HCT116 (cell line): ENCODE data around the gene TTC12. TPM values are rescaled to one million over a fixed set of nuclear protein-coding genes. Genes with fewer than 3 reads are reported as not detected.

Experiments
- ATAC-seq: fragments of 200-7000 bp; cut with Tn5 transposase; 2 replicates; pipeline ENCODE4 v1.9.1; 2020; ENCODE audit warnings: mild to moderate bottlenecking, moderate library complexity
- BruUV-seq: library from RNA; stranded (reverse); fragments of 400-500 nt; replicated peaks from 2 replicates; lab custom pipeline; 2021; lab: Mats Ljungman, UMichigan
- CTCF ChIA-PET: fragments of 300-600 bp; sonication (Branson Sonifier 250); formaldehyde crosslinking; loops from one replicate; lab custom pipeline; 2021; ENCODE audit warnings: antibody characterized with exemption; lab: Charles Lee
- POLR2A ChIA-PET: fragments of 300-600, 350-600 bp; sonication (Branson Sonifier 250); formaldehyde crosslinking; loops from one replicate; lab custom pipeline; 2021; ENCODE audit warnings: antibody characterized with exemption; lab: Charles Lee
- RAD21 ChIA-PET, 2 experiments: fragments of 300-600 bp; sonication (Branson Sonifier 250); formaldehyde crosslinking; loops; one replicate each; lab custom pipeline; 2023; ENCODE audit warnings: low total read pairs in 2 of 2; ENCODE audit not compliant: uncharacterized antibody in 2 of 2, unreplicated experiment in 2 of 2, low non-redundant PET in 1 of 2; lab: Charles Lee
- DNase-seq: peaks from one replicate; pipeline ENCODE4 v3.0.0-alpha.2; 2010; ENCODE audit warnings: low read depth, low spot score
- H2AFZ ChIP-seq: fragments of 200-600 bp; shearing (Covaris generic), sonication (generic); 2 replicates; pipeline ENCODE4 v1.6.1; 2017; ENCODE audit warnings: low read depth, mixed run types, mixed read lengths, antibody characterized with exemption, low read length; ENCODE audit not compliant: poor library complexity, severe bottlenecking
- H3K27ac ChIP-seq: 2 replicates; pipeline ENCODE4 v1.5.1; 2012; ENCODE audit warnings: low read depth, low read length
- H3K27me3 ChIP-seq: fragments of 200-600 bp; sonication (generic); 2 replicates; pipeline ENCODE4 v1.6.1; 2016; ENCODE audit warnings: mixed run types, low read length, mixed read lengths; ENCODE audit not compliant: insufficient read depth
- H3K36me3 ChIP-seq, 2 experiments: fragments of 200-500 bp in 1 of 2; fragments of 200-600 bp in 1 of 2; sonication (Bioruptor generic) in 1 of 2; sonication (generic) in 1 of 2; 2 replicates each; pipeline versions ENCODE4 v1.5.1 to v1.6.1; 2014 to 2016; ENCODE audit warnings: low read length in 2 of 2, inconsistent platforms in 1 of 2, mixed read lengths in 1 of 2, mixed run types in 1 of 2; ENCODE audit not compliant: insufficient read depth in 2 of 2, control insufficient read depth in 1 of 2
- H3K4me1 ChIP-seq, 2 experiments: fragments of 200-600 bp in 1 of 2; sonication (generic) in 1 of 2; 2 replicates each; pipeline versions ENCODE4 v1.5.1 to v1.6.1; 2012 to 2017; ENCODE audit warnings: low read length in 2 of 2, inconsistent platforms in 1 of 2, mild to moderate bottlenecking in 1 of 2, mixed read lengths in 1 of 2, mixed run types in 1 of 2, moderate library complexity in 1 of 2; ENCODE audit not compliant: insufficient read depth in 2 of 2, control insufficient read depth in 1 of 2
- H3K4me2 ChIP-seq: fragments of 200-600 bp; sonication (generic); 2 replicates; pipeline ENCODE4 v1.6.1; 2017; ENCODE audit warnings: mixed run types, low read length, mixed read lengths
- H3K4me3 ChIP-seq, 2 experiments: fragments of 200-600 bp in 1 of 2; sonication (generic) in 1 of 2; replicated peaks in 1 of 2; 2 replicates each; pipeline ENCODE4 v1.5.1; 2011 to 2016; ENCODE audit warnings: low read length in 2 of 2, control low read depth in 1 of 2, low read depth in 1 of 2, mild to moderate bottlenecking in 1 of 2, mixed read lengths in 1 of 2, mixed run types in 1 of 2
- H3K79me2 ChIP-seq: fragments of 200-600 bp; sonication (generic); 2 replicates; pipeline ENCODE4 v1.6.1; 2017; ENCODE audit warnings: mild to moderate bottlenecking, mixed run types, low read length, moderate library complexity, mixed read lengths; ENCODE audit not compliant: insufficient read depth
- H3K9ac ChIP-seq: fragments of 200-600 bp; sonication (generic); 2 replicates; pipeline ENCODE4 v1.6.1; 2016; ENCODE audit warnings: low read length, mixed read lengths
- H3K9me2 ChIP-seq: fragments of 200-600 bp; sonication (generic), shearing (Covaris generic); 2 replicates; pipeline ENCODE4 v1.6.1; 2017; ENCODE audit warnings: mixed run types, mild to moderate bottlenecking, moderate library complexity; ENCODE audit not compliant: insufficient read depth
- H3K9me3 ChIP-seq, 2 experiments: fragments of 200-500 bp in 1 of 2; fragments of 200-600 bp in 1 of 2; sonication (Bioruptor generic) in 1 of 2; sonication (generic) in 1 of 2; 2 replicates each; pipeline ENCODE4 v1.6.1; 2014 to 2017; ENCODE audit warnings: low read length in 2 of 2, mixed read lengths in 2 of 2, inconsistent platforms in 1 of 2, low read depth in 1 of 2, mild to moderate bottlenecking in 1 of 2, mixed run types in 1 of 2, moderate library complexity in 1 of 2; ENCODE audit not compliant: control insufficient read depth in 1 of 2, insufficient read depth in 1 of 2
- H4K20me1 ChIP-seq: fragments of 200-600 bp; sonication (generic), shearing (Covaris generic); 2 replicates; pipeline ENCODE4 v1.6.1; 2017; ENCODE audit warnings: mixed run types, mild to moderate bottlenecking, moderate library complexity; ENCODE audit not compliant: insufficient read depth
- CEBPB ChIP-seq: IDR thresholded peaks from 2 replicates; pipeline ENCODE4 v1.6.1; 2012; ENCODE audit warnings: low read depth
- ELF1 ChIP-seq: IDR thresholded peaks from 2 replicates; pipeline ENCODE4 v1.6.1; 2012; ENCODE audit warnings: low read depth, borderline replicate concordance
- EZH2 ChIP-seq: fragments of 200-600 bp; sonication (generic); IDR thresholded peaks from 2 replicates; pipeline ENCODE4 v1.6.1; 2017; ENCODE audit warnings: antibody characterized with exemption, mixed run types
- EZH2phosphoT487 ChIP-seq: fragments of 200-600 bp; IDR thresholded peaks from 2 replicates; pipeline ENCODE4 v1.6.1; 2018; ENCODE audit warnings: antibody characterized with exemption, borderline replicate concordance
- POLR2AphosphoS5 ChIP-seq: IDR thresholded peaks from 2 replicates; pipeline ENCODE4 v1.6.1; 2011; ENCODE audit warnings: mild to moderate bottlenecking, low read depth, low read length, moderate library complexity
- RAD21 ChIP-seq: IDR thresholded peaks from 2 replicates; pipeline ENCODE4 v1.6.1; 2012; ENCODE audit warnings: low read depth, mild to moderate bottlenecking
- ZFX ChIP-seq: fragments of 450-650 bp; IDR thresholded peaks from 2 replicates; pipeline ENCODE4 v1.6.1; 2017
- intact Hi-C: fragments of 100-400 bp; cut with micrococcal nuclease; formaldehyde crosslinking; loops from 2 replicates; pipeline ENCODE4 v1.10.0; 2022
- total RNA-seq: library from RNA; stranded (reverse); gene quantifications from one replicate; pipeline ENCODE4 v1.2.1, GENCODE V29; 2021; ENCODE audit not compliant: unreplicated experiment

Gene TTC12
- total RNA-seq, 1 experiment from 2014 or later, result 12.6 TPM

GRCh38 chr11:113322158-113322557 is 7.8 kb downstream of the TTC12 start:
- no peaks in the 10 kb centered on the region for H4K20me1 ChIP-seq
- H3K79me2 ChIP-seq, result no peaks in the 10 kb centered on the region
- H3K4me2 ChIP-seq, result no peak overlapping the region
- TF ChIP-seq EZH2phosphoT487 (no peak), ELF1 (no peak), RAD21 (no peak), EZH2 (no peak), ZFX (no peak), CEBPB (peak; percentile 44; the same call in 1 of the 2 replicates)
- TF ChIP-seq, all 23 proteins: peak for 1
- CTCF ChIA-PET, result no interaction called here
- no peak for ATAC-seq
- RAD21 ChIA-PET, result no interaction called here
- DNase-seq, result no peak
- no peaks in the 10 kb centered on the region for H3K9me3 ChIP-seq
- intact Hi-C loops, result no loop called here
- no peaks in the 10 kb centered on the region for H3K27me3 ChIP-seq
- H3K27ac ChIP-seq, result no peak overlapping the region
- no peak overlapping the region for H3K9ac ChIP-seq
- no peak overlapping the region for H3K4me3 ChIP-seq
- BruUV-seq, result no TSS peak
- H3K9me2 ChIP-seq, result no peaks in the 10 kb centered on the region
- no peaks in the 10 kb centered on the region for H3K4me1 ChIP-seq
- H2AFZ ChIP-seq, result no peak overlapping the region
- H3K36me3 ChIP-seq, result no peaks in the 10 kb centered on the region; a peak in 1 of 4 replicates
- POLR2A ChIA-PET, result no interaction called here

DNA sequence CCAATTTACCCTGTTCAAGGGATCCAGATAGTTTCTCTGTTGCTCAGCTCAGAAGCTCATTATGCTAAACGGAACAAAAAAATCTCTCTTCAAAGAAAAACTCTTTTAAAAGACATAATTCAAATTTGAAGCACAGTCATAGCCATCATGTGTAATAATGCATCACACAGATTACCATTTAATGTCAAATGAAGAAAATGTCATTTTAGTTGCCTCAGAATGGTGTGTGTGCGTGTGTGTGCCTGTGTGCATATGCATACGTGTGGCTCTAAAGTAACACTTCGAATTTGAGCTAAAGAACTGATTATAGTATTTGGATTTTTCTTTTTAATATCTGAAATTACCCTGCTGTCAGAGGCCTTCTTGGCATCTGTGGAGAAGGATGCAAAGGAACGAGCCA is 9.9 kb downstream of the TTC12 start:
- no peaks in the 10 kb centered on the region for H3K9me2 ChIP-seq
- H3K9ac ChIP-seq, result no peak overlapping the region
- BruUV-seq, result no TSS peak
- H3K9me3 ChIP-seq, result no peaks in the 10 kb centered on the region
- no peaks in the 10 kb centered on the region; a peak in 1 of 4 replicates for H3K36me3 ChIP-seq
- H3K27me3 ChIP-seq, result no peaks in the 10 kb centered on the region
- POLR2A ChIA-PET, result no interaction called here
- H3K27ac ChIP-seq, result no peak overlapping the region
- H3K4me2 ChIP-seq, result no peak overlapping the region
- no peak for ATAC-seq
- intact Hi-C loops, result no loop called here
- no peak overlapping the region for H2AFZ ChIP-seq
- RAD21 ChIA-PET, result no interaction called here
- H3K4me1 ChIP-seq, result no peaks in the 10 kb centered on the region
- CTCF ChIA-PET, result no interaction called here
- H3K79me2 ChIP-seq, result no peaks in the 10 kb centered on the region
- H3K4me3 ChIP-seq, result no peak overlapping the region
- no peak for TF ChIP-seq POLR2AphosphoS5
- no peak for DNase-seq
- no peaks in the 10 kb centered on the region for H4K20me1 ChIP-seq
